Sciatic nerve (tissue), 2 donors: ENCODE results near the gene P3H3. TPM values are rescaled to one million over a fixed set of nuclear protein-coding genes. Genes with fewer than 3 reads are reported as not detected.

Experiments
- ATAC-seq: fragments of 200-7000 bp; cut with Tn5 transposase; one replicate; pipeline ENCODE4 v1.9.1; 2020; ENCODE audit warnings: mild to moderate bottlenecking, moderate library complexity
- DNase-seq: peaks from one replicate; pipeline ENCODE4 v3.0.0-alpha.2; 2020; ENCODE audit warnings: low spot score
- intact Hi-C: fragments of 100-400 bp; cut with DNase I; formaldehyde crosslinking; loops from one replicate; pipeline ENCODE4 v1.14.2; 2022
- total RNA-seq: library from RNA; stranded (reverse); fragmentation: NEBNext Ultra II Directional; extraction: Animal tissue kit (Norgen Biotek cat#: 25700); gene quantifications from one replicate; pipeline ENCODE4 v1.2.1, GENCODE V29; 2021
- donor health status: DM: no; HTN: no; CAD: no.
- donor health status: DM: no; HTN: no; CAD: no.

The P3H3 gene
- total RNA-seq, 1 donor from 2014 or later: 27.4 TPM

GRCh38 chr12:6834873-6835272, 6.7 kb downstream of the P3H3 start:
- no peak for ATAC-seq
- intact Hi-C loops: no loop called here
- no peak for DNase-seq

GRCh38 chr12:6836851-6837250, 8.6 kb downstream of the P3H3 start:
- ATAC-seq: no peak
- intact Hi-C loops: no loop called here
- DNase-seq: no peak

- DNase-seq (no peak), ATAC-seq (no peak)
- intact Hi-C loops: no loop called here
Measured at GRCh38 chr12:6837370-6838060, 9.3 kb downstream of the P3H3 start.

- no peak for DNase-seq
- intact Hi-C loops: no loop called here
- no peak for ATAC-seq
Measured at GRCh38 chr12:6838854-6839253, 10.6 kb downstream of the P3H3 start.

- DNase-seq (no peak), ATAC-seq (no peak)
- intact Hi-C loops: no loop called here
Measured at GRCh38 chr12:6839482-6840201, 11.4 kb downstream of the P3H3 start.

- DNase-seq: no peak
- intact Hi-C loops: no loop called here
- ATAC-seq: no peak
Measured at GRCh38 chr12:6840330-6840729, 12.1 kb downstream of the P3H3 start.

- ATAC-seq (no peak), DNase-seq (no peak)
- intact Hi-C loops: no loop called here
Measured at GRCh38 chr12:6840761-6841515, 12.7 kb downstream of the P3H3 start, which contains the start of gene GNB3. Gene GNB3 (plus strand): TSS chr12:6840925. CDS start chr12:6841288, 363 bp downstream.

- intact Hi-C loops: no loop called here
- ATAC-seq (no peak), DNase-seq (no peak)
Measured at GRCh38 chr12:6842075-6842474, 13.9 kb downstream of the P3H3 start.

- ATAC-seq: no peak
- intact Hi-C loops: no loop called here
Measured at GRCh38 chr12:6843118-6843902, 15.1 kb downstream of the P3H3 start.

GRCh38 chr12:6845395-6845794, 17.2 kb downstream of the P3H3 start:
- DNase-seq: no peak
- ATAC-seq: no peak
- intact Hi-C loops: no loop called here

More at GRCh38 chr12:6843118-6843902, 15.1 kb downstream of the P3H3 start:
- DNase-seq: no peak

- no peak for DNase-seq
- intact Hi-C loops: no loop called here
- ATAC-seq: no peak
Measured at GRCh38 chr12:6846316-6846869, 18.2 kb downstream of the P3H3 start.

- no peak for ATAC-seq
- DNase-seq: no peak
- intact Hi-C loops: no loop called here
Measured at GRCh38 chr12:6847676-6848075, 19.5 kb downstream of the P3H3 start.

- DNase-seq: no peak
Measured at GRCh38 chr12:6849427-6849826, 21.2 kb downstream of the P3H3 start.

GRCh38 chr12:6849976-6850560, 21.9 kb downstream of the P3H3 start:
- DNase-seq (no peak), ATAC-seq (no peak)
- intact Hi-C loops: no loop called here

More at GRCh38 chr12:6849427-6849826, 21.2 kb downstream of the P3H3 start:
- intact Hi-C loops: no loop called here
- ATAC-seq: no peak

- ATAC-seq (no peak), DNase-seq (peak; percentile 77)
- intact Hi-C loops: no loop called here
Measured at GRCh38 chr12:6850796-6851152, 22.6 kb downstream of the P3H3 start.

GRCh38 chr12:6851153-6851920, 23.1 kb downstream of the P3H3 start, which contains the start of gene CDCA3:
Gene CDCA3 (minus strand): TSS chr12:6851286. CDS start chr12:6850952, 334 bp downstream.
- peak; percentile 97 for DNase-seq
- peak; percentile 88 for ATAC-seq
- intact Hi-C loops: no loop called here

GRCh38 chr12:6851921-6852650, 23.9 kb downstream of the P3H3 start, which contains the start of gene USP5:
Gene USP5 (plus strand): TSS chr12:6852150. CDS start chr12:6852180, 30 bp downstream.
- intact Hi-C loops: no loop called here
- ATAC-seq: peak; percentile 95
- DNase-seq: peak; percentile 99
